ENCODE measurements around the gene P2RX1.
A peak's percentile ranks its signal among the peaks of the same experiment; 100 is the strongest.

Gene P2RX1

DNA sequence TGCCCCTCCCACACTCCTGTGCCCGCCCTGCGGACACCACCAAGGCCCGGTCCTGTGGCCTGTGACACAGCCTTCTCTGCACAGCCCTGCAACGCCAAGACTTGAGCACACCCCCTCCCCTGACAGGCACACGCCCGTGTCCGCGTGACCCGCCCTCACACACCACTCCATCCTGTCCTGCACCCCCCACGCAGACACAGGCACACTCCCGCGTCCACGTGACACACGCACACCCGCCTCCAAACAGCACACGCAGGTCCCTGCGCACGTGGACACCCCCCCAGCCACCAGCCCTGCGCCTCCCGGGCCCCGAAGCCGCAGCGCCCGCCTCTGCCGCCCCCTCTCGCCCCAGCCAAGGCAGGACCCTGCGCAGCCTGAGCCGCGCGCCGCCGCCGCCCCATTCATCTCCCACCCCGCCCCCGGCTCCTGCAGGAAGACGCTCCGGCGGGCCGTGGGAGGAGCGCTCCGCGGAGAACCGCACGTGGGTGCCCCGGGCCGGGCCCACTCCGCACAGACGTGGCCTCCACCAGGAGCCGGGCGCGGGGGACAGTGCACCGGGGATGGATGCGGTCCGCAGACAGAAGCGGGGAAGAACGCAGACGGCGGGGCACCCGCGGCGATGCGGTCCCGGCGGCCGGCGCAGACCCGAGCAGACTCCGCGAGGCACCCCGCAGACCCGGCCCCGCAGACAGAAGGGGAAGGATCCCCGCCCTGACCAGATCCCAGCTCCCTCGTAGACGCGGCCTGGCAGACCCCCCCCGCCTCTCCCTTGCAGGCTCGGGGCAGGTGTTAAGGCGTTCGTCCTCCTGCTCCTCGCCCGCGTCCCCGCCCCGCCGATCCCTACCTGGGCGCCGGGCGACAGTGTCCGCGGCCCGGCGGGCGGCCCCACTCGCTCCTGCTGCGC, 23.9 kb downstream of the P2RX1 start:
- Histone ChIP-seq H3K4me1 (ENCODE audit: control insufficient read depth, insufficient read depth, low read length) (peaks cover 29% of the 10 kb centered on the region), H3K27ac (ENCODE audit: low read depth, low read length) (no peak overlapping the region), H3K36me3 (ENCODE audit: control insufficient read depth, insufficient read depth, low read length) (no peaks in the 10 kb centered on the region), H3K9ac (ENCODE audit: low read depth, low read length) (no peak overlapping the region), H3K4me3 (ENCODE audit: low read depth, low read length) (peak overlapping the region; percentile 67), H3K9me3 (ENCODE audit: control insufficient read depth, insufficient read depth, low read length) (no peaks in the 10 kb centered on the region), H3K27me3 (ENCODE audit: control insufficient read depth, insufficient read depth, low read length) (no peaks in the 10 kb centered on the region; the same call in 1 of the 2 replicates)

DNA sequence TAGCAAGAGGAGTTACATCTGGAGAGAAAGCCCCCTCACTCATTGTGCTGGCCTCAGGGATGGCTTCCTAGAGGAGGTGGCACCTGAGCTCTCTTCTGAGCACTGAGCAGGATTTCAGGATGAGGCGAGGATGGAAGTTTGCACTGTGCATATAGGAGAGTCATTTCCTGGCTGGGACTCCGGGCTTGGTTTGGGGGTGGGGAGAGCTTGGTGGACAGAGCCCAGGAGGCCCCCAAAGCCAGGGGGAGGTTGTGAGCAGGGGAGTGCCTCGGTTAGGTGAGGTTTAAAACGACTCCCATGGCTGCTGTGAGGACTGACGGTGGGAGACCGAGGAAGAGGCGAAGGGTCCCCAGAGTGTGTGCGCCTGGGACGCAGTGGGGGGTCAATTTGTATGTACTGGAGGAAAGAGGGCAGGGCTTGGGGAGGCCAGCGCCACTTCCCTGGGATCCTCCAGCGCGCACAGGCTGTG, 24.6 kb downstream of the P2RX1 start:
- Histone ChIP-seq H3K9ac (ENCODE audit: low read depth, low read length) (no peak overlapping the region), H3K4me1 (ENCODE audit: control insufficient read depth, insufficient read depth, low read length) (peaks cover 29% of the 10 kb centered on the region), H3K36me3 (ENCODE audit: control insufficient read depth, insufficient read depth, low read length) (no peaks in the 10 kb centered on the region), H3K27me3 (ENCODE audit: control insufficient read depth, insufficient read depth, low read length) (no peaks in the 10 kb centered on the region; the same call in 1 of the 2 replicates), H3K27ac (ENCODE audit: low read depth, low read length) (no peak overlapping the region), H3K4me3 (ENCODE audit: low read depth, low read length) (peak overlapping the region; percentile 67), H3K9me3 (ENCODE audit: control insufficient read depth, insufficient read depth, low read length) (no peaks in the 10 kb centered on the region)

DNA sequence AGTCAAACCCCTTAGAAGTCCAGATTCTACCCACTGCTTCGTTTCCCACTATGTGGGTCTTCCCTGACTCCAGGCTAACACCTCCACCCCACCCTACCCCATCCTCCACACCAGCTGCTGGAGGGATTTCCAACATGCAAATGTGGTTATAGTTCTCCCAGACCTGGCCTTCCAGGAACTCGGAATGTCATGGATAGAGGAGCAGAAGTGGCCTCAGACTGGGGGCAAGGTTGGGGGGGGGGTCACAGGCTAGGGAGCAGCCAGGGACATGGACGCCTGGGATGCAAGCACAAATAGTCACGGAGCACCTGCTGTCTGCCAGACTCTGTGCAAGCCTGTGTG, 25.4 kb downstream of the P2RX1 start:
- no peaks in the 10 kb centered on the region; the same call in 1 of the 2 replicates for H3K27me3 ChIP-seq (ENCODE audit: control insufficient read depth, insufficient read depth, low read length)
- H3K9ac ChIP-seq (ENCODE audit: low read depth, low read length): no peak overlapping the region
- H3K36me3 ChIP-seq (ENCODE audit: control insufficient read depth, insufficient read depth, low read length): no peaks in the 10 kb centered on the region
- H3K9me3 ChIP-seq (ENCODE audit: control insufficient read depth, insufficient read depth, low read length): no peaks in the 10 kb centered on the region
- H3K27ac ChIP-seq (ENCODE audit: low read depth, low read length): no peak overlapping the region
- no peak overlapping the region for H3K4me3 ChIP-seq (ENCODE audit: low read depth, low read length)
- H3K4me1 ChIP-seq (ENCODE audit: control insufficient read depth, insufficient read depth, low read length): peaks cover 29% of the 10 kb centered on the region

DNA sequence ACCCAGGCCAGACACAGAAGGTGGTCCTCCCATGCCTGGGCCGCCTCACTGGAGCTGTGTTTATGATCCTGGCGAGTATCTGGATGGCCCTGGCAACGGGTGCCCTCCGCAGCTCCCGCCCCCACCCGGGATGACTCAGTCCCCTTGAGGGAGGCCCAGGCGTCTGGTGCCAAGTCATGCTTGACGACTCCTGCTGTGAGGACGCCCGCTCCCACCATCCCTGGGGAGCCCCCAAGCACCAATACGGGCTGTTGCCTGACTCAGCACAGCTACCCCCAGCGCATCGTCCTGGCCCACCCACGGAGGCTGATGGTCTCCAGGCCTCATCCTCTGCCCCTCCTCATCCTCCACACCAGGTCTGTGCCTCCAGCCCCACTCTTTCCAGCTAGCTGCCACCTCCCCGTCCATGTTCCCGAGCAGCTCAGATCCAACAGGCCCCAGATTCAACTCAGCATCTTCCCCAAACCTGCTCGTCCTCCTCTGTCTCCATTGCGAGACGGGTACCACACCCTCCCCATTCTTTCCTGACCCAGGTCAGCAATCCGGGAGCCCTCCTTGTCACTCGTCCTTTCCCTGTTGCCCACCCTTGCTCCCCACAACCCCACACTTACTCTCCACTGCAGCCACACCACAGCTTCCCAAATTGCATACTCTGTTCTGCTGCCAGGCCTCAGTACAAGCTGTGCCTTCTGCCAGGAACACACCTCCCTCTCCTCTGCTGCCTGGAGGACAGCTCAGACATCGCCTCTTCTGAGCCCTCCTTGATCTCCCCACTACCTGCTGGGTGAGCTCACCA, 26.0 kb downstream of the P2RX1 start:
- Histone ChIP-seq H3K9ac (ENCODE audit: low read depth, low read length) (no peak overlapping the region), H3K9me3 (ENCODE audit: control insufficient read depth, insufficient read depth, low read length) (no peaks in the 10 kb centered on the region), H3K4me1 (ENCODE audit: control insufficient read depth, insufficient read depth, low read length) (peaks cover 29% of the 10 kb centered on the region), H3K27ac (ENCODE audit: low read depth, low read length) (no peak overlapping the region), H3K36me3 (ENCODE audit: control insufficient read depth, insufficient read depth, low read length) (peaks cover 2% of the 10 kb centered on the region; the same call in 1 of the 2 replicates), H3K27me3 (ENCODE audit: control insufficient read depth, insufficient read depth, low read length) (no peaks in the 10 kb centered on the region; the same call in 1 of the 2 replicates), H3K4me3 (ENCODE audit: low read depth, low read length) (no peak overlapping the region)

DNA sequence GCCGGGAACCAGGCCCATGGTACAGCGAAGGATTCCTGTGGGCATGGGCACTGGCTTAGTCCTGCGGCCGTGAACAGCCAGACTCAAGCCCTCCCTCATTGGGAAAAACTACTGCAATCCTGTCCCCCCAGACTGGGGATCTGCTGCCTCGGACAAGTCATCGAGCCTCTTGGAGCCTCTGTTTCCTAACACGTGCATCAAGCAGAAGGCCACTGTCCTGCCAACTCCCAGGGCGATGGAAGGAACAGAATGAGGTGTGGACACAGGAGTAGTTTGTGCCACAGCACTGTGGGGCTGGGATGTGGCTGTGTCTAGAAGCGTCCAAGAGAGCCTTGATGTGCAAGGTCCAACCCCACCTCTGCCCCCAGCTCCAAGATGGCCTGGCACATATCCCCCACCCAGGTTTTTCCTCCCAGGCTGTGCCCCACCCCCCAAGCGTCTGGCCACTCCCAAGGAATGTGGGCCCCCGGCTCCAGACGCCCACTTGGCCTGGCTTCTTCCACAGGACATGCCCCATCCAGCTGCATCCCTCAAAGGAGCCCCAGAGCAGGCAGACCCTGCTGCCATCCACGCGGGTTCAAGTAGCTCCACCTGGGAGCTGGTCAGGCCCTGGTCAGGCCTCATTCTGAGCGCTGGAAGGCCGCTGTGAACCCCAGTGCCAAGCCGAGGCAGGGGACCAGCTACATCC, 26.8 kb downstream of the P2RX1 start:
- Histone ChIP-seq H3K9ac (ENCODE audit: low read depth, low read length) (no peak overlapping the region), H3K9me3 (ENCODE audit: control insufficient read depth, insufficient read depth, low read length) (no peaks in the 10 kb centered on the region), H3K27ac (ENCODE audit: low read depth, low read length) (no peak overlapping the region), H3K27me3 (ENCODE audit: control insufficient read depth, insufficient read depth, low read length) (no peaks in the 10 kb centered on the region; the same call in 1 of the 2 replicates), H3K4me3 (ENCODE audit: low read depth, low read length) (no peak overlapping the region), H3K36me3 (ENCODE audit: control insufficient read depth, insufficient read depth, low read length) (peaks cover 9% of the 10 kb centered on the region), H3K4me1 (ENCODE audit: control insufficient read depth, insufficient read depth, low read length) (peaks cover 29% of the 10 kb centered on the region)

DNA sequence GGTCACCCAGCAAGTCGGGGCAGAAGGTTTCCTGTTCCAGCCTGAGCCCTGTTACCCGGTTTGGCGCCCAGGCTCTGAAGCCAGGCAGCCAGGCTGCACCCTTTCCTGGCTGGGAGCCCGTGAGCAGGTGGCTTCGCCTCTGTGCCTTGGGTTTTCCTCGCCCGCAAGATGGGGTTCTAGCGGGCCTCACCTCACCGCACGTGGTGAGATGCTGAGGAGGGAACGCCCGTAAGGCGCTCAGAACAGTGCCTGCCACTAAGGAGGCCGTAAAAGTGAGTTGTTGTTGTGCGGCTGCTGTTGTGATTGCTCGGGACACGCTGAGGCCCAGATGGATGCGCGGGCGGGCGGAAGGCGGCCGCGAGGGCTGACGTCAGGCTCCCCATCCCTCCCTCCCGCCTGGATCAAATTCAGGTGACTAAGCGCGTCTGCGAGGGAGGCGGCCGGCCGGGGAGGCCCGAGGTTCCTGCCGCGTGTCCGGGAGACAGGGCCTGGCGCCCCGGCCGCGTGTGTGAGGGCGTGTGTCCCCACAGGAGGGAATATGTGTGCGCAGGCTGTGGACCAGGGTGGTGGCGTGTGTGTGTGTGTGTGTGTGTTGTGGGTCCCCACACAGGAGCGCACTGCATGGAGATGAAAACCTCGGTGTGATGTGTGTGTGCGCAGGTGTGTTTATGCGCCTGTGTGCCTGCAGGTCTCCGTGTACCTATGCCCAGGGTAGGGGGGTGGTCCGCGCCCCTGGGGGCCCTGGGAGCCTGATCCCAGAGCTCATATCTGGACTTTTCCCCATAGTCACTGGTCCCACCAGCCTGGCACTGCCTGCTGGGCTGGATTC, 27.7 kb downstream of the P2RX1 start:
- H3K4me3 ChIP-seq (ENCODE audit: low read depth, low read length): no peak overlapping the region
- no peak overlapping the region for H3K9ac ChIP-seq (ENCODE audit: low read depth, low read length)

DNA sequence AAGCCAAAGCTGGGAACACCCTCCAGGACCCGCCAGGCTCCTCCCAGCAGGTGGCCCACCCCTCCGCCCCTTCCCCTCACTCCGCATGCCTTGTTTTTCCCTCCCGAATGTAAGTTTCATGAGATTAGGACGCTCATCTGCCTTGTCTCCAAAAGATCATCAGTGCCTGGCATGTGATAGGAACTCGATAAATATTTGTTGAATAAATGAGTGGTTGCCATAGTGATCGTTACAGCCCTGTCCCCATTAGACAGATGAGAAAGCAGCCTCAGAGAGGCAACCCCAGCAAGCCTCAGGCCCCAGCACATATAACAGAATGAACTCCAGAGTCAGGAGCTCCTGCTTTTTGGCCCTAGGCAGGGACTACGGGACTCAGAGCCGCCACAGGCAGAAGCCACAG, 28.5 kb downstream of the P2RX1 start:
- Histone ChIP-seq H3K9me3 (ENCODE audit: control insufficient read depth, insufficient read depth, low read length) (no peaks in the 10 kb centered on the region), H3K4me1 (ENCODE audit: control insufficient read depth, insufficient read depth, low read length) (peaks cover 21% of the 10 kb centered on the region), H3K27ac (ENCODE audit: low read depth, low read length) (no peak overlapping the region), H3K36me3 (ENCODE audit: control insufficient read depth, insufficient read depth, low read length) (peaks cover 26% of the 10 kb centered on the region), H3K4me3 (ENCODE audit: low read depth, low read length) (no peak overlapping the region), H3K9ac (ENCODE audit: low read depth, low read length) (no peak overlapping the region), H3K27me3 (ENCODE audit: control insufficient read depth, insufficient read depth, low read length) (no peaks in the 10 kb centered on the region)

More for the DNA sequence above, 27.7 kb downstream of the P2RX1 start:
- Histone ChIP-seq H3K27ac (ENCODE audit: low read depth, low read length) (no peak overlapping the region), H3K4me1 (ENCODE audit: control insufficient read depth, insufficient read depth, low read length) (peaks cover 23% of the 10 kb centered on the region), H3K27me3 (ENCODE audit: control insufficient read depth, insufficient read depth, low read length) (no peaks in the 10 kb centered on the region), H3K9me3 (ENCODE audit: control insufficient read depth, insufficient read depth, low read length) (no peaks in the 10 kb centered on the region), H3K36me3 (ENCODE audit: control insufficient read depth, insufficient read depth, low read length) (peaks cover 18% of the 10 kb centered on the region)

DNA sequence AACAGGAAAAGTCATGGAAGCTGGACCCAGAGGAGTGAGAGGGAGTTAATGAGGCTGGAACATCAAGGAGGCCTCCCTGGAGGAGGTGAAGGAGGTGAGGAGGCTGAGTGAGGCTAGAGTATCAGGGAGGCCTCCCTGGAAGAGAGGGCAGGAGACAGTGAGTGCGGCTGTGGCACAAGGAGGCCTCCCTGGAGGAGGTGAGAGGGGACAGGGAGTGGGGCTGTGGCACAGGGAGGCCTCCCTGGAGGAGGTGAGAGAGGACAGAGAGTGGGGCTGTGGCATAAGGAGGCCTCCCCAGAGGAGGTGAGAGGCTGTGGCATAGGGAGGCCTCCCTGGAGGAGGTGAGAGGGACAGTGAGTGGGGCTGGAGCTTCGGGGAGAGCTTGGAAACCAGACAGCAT, 28.9 kb downstream of the P2RX1 start:
- Histone ChIP-seq H3K4me3 (ENCODE audit: low read depth, low read length) (no peak overlapping the region), H3K36me3 (ENCODE audit: control insufficient read depth, insufficient read depth, low read length) (peaks cover 26% of the 10 kb centered on the region), H3K4me1 (ENCODE audit: control insufficient read depth, insufficient read depth, low read length) (peaks cover 21% of the 10 kb centered on the region), H3K27me3 (ENCODE audit: control insufficient read depth, insufficient read depth, low read length) (no peaks in the 10 kb centered on the region), H3K9me3 (ENCODE audit: control insufficient read depth, insufficient read depth, low read length) (no peaks in the 10 kb centered on the region), H3K9ac (ENCODE audit: low read depth, low read length) (no peak overlapping the region), H3K27ac (ENCODE audit: low read depth, low read length) (no peak overlapping the region)

DNA sequence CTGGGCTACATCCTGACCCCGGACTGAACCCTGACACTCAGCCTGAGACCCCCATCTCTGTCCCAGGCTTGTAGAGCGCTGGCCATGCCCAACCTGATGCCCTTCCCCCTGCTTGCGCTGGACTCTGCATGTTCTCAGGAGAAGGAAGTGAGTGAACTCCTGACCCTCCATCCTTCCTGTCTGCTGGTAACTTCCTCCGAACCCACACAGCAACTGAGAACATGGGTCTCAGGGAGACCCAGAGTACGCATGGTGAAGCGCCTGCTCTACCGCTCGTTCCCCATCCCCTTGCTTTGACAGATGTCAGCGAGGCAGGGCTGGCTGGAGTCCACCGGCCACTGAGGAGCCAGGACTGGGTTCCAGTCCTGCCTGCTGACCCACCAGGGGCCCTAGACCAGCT, 29.5 kb downstream of the P2RX1 start:
- Histone ChIP-seq H3K9me3 (ENCODE audit: control insufficient read depth, insufficient read depth, low read length) (no peaks in the 10 kb centered on the region), H3K27ac (ENCODE audit: low read depth, low read length) (no peak overlapping the region), H3K4me1 (ENCODE audit: control insufficient read depth, insufficient read depth, low read length) (peaks cover 20% of the 10 kb centered on the region), H3K4me3 (ENCODE audit: low read depth, low read length) (no peak overlapping the region), H3K27me3 (ENCODE audit: control insufficient read depth, insufficient read depth, low read length) (no peaks in the 10 kb centered on the region), H3K9ac (ENCODE audit: low read depth, low read length) (no peak overlapping the region), H3K36me3 (ENCODE audit: control insufficient read depth, insufficient read depth, low read length) (peaks cover 26% of the 10 kb centered on the region)

DNA sequence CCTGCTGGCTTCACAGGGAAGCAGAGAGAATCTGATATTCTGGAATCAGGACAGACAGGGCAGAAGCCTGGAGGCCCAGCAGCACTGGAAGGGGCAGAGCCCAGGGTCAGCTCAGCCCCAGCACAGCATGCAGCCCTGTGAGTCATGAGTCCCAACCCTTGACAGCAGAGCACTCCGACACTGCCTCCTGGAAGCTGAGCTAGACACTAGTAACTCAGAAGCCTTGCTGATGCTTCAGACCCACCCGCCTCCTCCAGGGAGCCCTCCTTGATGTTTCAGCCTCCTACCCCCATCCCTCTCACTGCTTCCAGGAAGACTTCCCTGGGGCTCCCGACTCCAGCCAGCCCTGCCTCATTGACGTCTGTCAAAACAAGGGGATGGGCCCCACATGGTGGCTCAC, 30.3 kb downstream of the P2RX1 start:
- no peak overlapping the region for H3K27ac ChIP-seq (ENCODE audit: low read depth, low read length)
- no peak overlapping the region for H3K9ac ChIP-seq (ENCODE audit: low read depth, low read length)
- no peaks in the 10 kb centered on the region for H3K27me3 ChIP-seq (ENCODE audit: control insufficient read depth, insufficient read depth, low read length)
- H3K4me3 ChIP-seq (ENCODE audit: low read depth, low read length): no peak overlapping the region
- peaks cover 26% of the 10 kb centered on the region for H3K36me3 ChIP-seq (ENCODE audit: control insufficient read depth, insufficient read depth, low read length)
- peaks cover 12% of the 10 kb centered on the region for H3K4me1 ChIP-seq (ENCODE audit: control insufficient read depth, insufficient read depth, low read length)
- no peaks in the 10 kb centered on the region for H3K9me3 ChIP-seq (ENCODE audit: control insufficient read depth, insufficient read depth, low read length)
